Bone marrow (tissue), 2 donors: ENCODE measurements around the gene PNKP.

Source experiments
- DNase-seq, 2 donors: peaks; one replicate each; lab custom pipeline; 2025; lab: John Stamatoyannopoulos, UW

Gene PNKP

DNA sequence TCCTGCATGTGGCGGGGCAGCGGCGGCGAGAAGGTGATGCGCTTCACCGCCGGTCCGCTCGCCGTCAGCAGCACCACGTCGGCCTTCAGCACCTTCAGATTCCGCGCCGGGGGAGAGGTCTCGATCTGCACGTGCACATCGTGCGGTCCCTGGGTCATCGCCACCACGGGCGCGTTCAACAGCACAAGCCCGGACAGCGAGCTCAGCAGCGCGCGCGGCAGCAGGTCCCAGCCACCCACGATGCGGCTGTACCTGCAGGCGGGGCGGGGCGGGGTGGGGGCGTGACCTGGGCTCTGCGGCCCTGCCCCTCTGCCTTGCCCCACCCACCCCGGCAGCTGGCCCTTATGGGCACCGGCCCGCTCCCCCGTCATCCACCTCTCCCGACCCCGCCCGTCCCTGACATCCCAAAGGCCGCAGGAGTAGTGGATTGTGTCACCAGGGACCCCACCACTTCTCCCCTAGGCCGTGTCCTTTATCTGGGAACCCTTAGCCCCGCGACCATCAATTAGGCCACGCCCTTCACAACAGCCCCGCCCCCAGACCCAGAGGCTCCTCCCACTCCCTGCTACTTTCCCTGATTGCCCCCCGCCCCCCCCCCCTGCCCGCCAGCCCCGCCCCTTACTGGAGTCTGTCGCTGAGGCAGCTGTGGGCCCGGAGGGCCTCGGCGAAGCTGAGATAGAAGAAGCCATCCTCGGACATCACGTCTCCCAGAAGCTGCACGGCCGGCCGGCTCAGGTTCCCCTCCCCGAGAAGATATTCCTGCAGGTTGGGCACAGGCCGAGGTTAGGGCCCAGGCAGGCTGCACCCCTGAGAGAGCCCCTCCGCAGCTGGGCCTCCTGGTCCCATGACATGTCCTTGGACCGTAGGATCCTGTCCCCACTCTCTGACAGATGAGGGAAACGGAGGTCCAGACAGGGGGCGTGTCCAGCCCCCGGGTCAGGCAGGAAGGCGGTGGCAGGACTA lies 23.3 kb upstream of the PNKP start:
- DNase-seq: peak in 1 of 2 donors; percentile 51

DNA sequence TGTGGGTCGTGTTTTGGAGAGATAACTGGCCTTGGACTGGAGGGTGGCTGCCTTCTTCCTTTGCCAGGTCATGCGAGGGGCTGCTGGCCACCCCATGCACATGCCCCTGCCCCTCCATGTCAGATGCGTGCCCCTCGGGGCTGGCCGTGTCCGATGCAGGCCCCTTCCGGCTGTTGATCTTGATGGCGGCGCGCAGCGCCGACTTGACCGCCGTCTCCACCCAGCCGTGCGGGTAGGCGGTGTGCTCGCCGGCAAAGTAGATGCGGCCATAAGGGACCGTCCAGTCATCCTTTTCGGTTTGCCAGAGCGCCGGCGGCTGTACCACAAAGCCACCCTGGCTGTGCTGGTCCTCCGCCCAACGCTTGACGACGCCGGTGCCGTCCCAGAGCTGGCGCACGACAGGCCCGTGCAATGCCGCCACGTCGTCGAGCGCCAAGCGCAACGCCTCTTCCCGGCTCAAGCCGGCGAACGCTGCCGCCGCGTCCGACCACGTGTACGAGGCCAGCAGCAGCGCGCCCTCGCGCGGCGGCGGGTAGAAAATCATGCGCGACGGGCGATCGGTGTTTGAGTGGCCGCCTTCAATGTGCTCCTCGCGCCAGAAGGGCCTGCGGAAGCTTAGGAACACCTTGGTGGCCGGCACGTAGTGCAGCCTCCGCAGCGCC lies 22.4 kb upstream of the PNKP start:
- peak in 1 of 2 donors; percentile 51 for DNase-seq

DNA sequence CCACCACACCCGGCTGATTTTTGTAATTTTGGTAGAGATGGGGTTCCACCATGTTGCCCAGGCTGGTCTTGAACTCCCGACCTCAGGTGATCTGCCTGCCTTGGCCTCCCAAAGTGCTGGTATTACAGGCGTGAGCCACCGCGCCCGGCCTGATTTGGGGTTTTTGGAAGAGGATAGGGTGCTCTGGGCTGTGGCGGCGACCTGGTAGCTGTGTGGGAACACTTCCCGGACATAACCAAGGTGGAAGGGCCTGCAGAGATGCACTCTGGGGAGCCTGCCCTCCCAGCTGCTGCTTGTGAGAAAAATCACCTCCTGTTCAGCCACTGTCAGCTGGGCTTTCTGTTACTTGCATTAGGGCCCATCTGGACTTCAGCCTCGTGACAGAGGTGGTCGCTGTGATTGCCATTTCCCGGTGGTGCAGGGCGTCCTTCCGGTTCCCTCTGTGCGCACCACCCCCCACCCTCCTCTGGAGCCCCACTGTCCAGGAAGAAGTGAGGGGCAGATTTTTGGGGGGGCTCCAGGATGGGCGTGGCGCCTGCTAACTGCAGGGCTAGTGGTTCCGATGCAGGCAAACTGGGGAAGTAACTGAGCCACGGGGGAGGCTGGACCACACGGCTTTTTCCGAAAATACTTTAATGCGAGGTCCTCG lies 21.8 kb upstream of the PNKP start:
- DNase-seq: no peak

DNA sequence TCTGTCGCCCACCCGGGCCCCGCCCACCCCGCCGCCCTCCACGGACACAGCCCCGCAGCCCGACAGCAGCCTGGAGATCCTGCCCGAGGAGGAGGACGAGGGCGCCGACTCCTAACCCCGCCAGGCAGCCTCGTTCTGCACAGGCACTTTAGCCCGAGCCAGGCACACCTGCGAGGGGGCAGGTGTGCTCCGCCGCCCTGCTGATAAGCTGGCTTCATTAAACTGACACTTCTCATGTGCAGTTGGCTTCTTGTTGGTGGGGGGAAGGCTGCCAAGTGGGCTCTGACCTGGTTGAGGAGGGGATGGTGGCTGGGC lies 21.1 kb upstream of the PNKP start:
- no peak for DNase-seq

DNA sequence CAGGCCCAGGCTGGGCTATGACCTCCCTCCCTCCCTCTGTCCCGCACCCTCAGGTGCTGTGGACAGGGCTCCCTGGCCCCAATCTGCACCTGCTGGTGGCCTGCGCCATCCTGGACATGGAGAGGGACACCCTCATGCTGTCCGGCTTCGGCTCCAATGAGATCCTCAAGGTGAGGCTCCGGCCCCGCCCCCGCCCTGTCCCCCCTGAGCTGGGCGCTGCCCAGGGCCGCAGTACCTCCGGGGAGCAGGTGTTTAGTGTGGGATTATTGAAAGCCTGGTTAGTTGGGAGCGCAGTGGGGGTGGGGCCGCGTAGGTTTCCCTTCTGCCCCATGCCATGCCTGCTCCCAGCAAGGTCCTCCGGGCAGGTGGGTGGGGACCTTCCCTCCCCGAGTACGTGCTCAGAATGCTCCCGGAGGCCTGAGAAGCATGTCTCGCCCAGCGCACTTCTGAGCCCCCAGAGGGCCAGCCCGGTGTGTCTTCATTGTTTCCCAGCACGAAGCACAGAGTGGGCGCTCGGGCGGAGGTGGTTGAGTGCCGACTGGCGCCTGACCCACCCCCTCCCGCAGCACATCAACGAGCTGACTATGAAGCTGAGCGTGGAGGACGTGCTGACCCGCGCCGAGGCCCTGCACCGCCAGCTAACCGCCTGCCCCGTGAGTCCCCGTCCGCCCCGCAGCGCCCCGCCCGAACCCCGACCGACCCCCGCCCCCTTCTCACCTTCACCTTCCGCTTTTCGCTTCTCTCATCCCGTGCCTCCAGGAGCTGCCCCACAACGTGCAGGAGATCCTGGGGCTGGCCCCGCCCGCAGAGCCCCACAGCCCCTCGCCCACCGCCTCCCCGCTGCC lies 20.5 kb upstream of the PNKP start:
- DNase-seq: no peak

DNA sequence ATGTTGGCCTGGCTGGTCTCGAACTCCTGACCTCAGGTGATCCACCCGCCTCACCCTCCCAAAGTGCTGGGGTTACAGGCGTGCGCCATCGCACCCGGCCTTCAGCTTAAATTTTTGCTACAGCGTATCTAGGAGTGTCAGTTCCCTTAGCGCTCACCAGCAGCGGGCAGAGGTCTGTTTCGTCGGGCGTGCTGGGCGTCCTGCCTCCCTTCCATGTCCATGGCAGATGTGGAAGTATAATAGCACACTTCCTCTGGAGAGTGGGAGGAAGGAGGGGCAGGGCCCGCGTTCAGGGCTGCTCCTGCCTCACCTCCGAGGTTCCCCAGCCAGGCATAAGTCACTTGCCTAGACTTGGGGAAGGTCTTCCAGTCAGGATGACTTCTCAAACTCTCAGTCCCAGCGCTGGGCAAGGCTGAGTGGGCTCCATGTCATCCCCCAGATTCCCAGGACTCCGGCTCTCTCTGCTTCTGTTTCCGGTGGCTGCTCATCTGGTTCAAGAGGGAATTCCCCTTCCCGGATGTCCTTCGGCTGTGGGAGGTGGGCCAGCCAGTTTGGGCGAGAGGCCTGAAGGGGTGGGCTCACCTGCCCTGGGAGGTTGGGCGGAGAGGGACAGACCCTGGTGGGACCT lies 19.8 kb upstream of the PNKP start:
- no peak for DNase-seq

DNA sequence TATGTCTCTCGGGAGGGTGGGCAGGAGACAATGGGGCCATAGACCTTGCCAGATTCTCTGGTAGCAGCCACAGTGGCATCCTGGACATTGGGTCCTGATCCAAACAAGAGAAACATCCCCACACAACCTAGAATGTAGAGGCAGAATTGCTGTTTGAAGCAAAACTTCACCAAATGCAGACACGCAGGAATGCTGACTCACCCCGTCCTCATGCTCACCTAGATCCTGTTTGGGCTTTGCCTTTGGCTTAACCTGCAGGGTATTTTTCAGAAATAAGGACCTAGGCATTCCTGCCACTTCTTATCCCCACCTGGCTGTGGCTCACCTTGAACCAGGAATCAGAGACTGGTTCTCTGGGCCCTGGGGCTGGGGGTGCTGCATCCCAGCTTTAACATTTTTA lies 17.4 kb upstream of the PNKP start:
- no peak for DNase-seq

DNA sequence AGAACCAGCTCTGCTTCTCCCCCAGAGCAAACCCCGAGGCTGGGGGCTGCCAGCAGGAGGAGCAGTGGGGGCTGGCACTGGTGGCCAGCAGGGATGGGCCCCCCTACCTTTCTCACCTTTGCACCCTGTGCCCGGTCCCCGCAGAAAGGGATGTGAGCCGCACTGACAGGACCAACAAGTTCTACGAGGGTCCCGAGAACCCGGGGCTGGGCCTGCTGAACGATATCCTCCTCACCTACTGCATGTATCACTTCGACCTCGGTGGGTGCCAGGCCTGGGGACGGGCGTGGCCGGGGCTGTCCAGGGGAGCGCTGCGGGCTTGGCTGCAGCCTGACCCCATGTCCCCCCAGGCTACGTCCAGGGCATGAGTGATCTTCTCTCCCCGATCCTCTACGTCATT lies 16.7 kb upstream of the PNKP start:
- no peak for DNase-seq

DNA sequence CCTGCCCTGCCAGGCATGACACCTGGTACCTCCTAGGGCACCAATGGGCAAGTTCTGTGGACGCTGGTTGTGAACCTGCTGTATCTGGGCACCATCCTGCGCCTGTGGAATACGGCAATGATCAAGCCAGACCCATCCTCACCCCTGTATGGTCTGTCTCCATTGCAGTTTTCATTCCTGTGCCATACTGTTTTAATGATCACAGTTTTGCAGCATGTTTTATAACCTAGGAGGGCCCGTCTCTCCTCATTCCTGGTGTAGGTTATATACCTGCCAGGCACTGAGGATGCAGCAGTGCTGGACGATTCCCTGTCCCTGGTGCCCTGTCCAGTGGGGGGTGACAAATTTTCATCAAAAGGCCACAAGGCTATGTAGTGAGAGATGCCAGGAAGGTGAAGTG lies 15.7 kb upstream of the PNKP start:
- DNase-seq: no peak

DNA sequence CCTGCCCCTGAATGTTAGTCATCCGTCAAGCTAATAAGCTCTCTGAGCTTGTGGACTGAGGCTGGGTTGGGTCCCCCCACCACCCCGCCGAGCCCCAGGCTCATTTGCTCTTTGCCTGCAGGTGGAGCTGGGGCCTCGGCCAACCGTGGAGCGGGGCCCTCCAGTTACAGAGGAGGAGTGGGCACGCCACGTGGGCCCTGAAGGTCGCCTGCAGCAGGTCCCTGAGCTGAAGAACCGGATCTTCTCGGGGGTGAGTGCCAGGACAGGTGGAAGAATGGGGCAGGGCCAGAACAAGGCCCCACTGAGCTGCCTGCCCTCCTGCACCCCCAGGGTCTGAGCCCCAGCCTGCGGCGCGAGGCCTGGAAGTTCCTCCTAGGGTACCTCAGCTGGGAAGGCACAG lies 15.3 kb upstream of the PNKP start:
- DNase-seq: no peak

DNA sequence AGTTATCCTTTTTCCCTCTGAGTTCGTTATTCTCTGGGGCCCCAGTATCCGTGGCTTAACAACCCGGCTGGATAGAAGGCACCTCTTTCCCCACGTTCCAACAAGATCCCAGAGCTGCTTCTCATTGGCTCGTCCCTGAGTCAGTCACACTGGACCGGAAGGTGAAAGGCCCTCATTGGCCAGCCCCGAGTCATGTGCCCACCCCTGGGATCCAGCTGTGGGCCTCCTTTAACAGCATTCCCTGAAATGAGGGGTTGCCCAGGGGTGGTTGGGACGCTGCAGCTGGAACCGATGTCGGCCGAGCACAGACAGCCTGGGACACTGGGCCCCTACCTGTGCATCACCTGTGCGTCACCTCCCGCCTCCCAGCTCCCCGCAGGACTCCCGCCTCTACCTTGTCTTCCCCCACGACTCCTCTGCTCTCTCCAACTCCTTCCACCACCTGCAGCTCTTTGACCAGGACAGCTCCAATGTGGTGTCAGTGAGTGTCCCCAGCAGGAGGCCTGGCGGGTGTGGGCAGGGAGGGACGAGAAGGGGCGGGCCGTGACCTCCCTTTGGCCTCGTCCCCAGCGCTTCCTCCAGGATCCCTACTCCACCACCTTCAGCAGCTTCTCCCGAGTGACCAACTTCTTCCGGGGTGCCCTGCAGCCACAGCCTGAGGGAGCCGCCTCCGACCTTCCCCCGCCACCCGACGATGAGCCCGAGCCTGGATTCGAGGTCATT lies 14.5 kb upstream of the PNKP start:
- no peak for DNase-seq

DNA sequence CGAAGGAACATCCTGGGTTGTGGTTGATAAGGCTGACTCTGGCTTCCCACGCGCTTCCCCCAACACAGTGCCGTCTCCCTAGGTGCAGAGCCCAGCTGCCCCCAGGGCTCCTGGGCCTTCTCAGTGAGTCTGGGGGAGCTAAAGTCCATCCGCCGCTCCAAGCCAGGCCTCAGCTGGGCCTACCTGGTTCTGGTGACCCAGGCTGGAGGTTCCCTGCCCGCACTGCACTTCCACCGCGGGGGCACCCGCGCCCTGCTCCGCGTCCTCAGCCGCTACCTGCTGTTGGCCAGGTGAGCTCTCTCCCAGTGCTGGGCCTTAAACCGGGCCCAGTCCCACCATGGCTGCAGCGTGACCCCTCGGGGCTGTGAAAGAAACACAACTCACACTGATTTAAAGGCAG lies 13.8 kb upstream of the PNKP start:
- DNase-seq: no peak

DNA sequence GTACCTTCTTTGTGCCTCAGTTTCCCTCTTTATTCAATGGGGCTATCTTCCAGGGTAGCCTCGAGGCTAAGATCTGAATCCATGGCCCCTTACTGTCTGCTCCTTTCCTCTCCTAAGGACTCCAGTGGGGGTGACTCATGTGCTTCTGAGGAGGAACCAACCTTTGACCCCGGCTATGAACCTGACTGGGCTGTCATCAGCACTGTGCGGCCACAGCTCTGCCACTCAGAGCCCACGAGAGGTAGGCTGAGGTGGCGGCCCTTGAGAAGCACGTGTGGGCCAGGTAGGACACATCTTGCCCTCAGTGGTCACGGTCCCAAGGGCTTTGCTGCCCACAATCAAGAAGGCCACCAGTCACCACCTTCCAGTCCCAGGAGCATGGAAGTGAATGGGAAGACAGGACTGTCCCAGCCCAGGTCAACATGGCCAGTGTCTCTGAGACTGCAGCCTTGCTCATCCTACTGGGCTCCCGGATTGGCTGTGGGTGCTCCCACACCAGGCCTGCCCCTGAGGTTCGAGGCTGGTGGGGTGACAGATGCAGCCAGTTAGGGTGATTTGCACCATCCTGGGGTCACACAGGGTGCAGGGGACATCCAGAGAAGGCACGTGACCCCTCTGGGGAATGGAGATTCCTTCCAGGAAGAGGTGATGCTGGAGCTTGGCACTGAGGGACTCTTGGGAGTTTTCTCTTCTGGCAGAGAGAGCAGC lies 12.9 kb upstream of the PNKP start:
- no peak for DNase-seq

DNA sequence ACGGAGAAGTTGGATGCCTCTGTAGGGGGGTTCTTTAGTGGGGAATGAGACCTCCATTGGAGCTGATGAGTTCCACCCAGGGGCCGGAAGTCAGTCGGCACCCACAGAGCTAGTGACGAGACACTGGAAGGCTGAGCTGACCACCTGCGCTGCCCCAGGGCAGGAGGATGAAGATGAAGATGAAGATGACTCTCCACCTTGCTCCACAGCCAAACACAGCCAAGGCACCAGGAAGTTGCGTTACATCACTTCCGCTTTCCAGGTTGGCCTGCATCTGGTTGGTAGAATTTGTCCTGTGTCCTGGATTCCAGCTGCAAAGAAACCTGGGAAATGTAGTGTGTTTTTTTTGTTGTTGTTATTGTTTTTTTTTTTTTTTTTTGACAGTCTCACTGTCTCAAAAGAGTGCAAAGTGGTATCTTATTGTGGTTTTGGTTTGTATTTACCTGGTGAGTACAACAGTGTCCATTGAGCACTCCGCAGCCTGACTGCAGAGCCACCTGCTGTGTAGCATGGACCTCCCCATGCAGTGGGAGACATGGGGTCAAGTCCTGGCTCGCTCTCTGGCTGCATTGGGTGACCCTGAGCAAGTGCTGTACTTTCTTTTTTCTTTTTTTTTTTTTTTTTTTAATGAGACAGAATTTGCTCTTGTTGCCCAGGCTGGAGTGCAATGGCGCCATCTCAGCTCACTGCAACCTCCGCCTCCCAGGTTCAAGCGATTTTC lies 12.0 kb upstream of the PNKP start:
- no peak for DNase-seq

DNA sequence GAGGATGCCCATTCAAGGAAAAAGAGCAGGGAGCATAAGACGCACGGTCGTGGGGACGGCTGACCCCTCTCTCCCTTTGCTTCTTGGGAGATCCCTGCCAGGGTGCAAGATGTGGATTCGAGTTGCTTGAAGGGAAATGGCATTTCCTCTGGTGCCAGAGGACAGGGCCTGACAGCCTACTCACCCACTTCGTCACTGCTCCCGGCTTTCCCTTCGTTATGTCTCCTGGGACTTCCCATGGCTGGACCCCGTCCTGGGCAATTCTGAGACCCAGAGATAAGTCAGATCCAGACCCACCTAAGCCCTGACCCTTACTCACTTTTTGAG lies 11.3 kb upstream of the PNKP start:
- no peak for DNase-seq

DNA sequence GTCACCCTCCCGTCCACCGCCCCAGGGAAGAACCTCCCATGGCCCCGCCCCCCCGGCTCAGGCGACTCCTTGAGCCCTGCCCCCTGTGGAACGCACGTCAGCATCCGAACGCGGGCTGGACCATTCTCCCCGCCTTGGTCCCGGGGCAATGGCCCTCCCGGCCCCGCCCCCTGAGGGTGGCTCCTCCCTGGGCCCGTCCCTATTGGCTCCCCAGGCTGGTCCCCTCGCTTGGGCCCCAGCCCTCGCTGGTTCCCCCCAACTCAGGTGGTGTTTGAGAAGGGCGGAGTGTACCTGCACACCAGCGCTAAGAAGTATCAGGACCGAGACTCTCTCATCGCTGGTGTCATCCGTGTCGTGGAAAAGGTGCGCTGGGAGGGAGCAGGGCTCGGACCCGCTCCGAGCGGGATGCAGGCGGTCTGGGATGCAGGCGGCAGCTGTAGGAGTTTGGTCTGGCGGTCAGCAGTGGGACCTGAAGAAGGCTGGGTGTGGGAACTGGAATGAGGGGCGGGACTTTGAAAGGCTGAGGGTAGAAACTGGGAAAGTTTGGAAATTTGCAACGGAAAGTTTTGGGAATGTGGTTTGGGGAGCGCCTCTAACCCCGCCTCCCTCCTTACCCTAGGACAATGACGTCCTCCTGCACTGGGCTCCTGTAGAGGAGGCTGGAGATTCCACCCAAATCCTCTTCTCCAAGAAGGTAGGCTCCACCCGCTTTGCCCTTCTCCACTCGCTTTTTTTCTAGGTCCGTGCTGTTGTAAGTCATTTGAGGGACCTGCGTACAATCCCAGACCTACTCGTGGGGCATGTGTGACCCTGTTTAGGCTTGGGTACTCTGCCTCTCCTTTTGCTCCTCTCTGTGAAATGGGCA lies 10.7 kb upstream of the PNKP start:
- peak in 1 of 2 donors; percentile 97 for DNase-seq

DNA sequence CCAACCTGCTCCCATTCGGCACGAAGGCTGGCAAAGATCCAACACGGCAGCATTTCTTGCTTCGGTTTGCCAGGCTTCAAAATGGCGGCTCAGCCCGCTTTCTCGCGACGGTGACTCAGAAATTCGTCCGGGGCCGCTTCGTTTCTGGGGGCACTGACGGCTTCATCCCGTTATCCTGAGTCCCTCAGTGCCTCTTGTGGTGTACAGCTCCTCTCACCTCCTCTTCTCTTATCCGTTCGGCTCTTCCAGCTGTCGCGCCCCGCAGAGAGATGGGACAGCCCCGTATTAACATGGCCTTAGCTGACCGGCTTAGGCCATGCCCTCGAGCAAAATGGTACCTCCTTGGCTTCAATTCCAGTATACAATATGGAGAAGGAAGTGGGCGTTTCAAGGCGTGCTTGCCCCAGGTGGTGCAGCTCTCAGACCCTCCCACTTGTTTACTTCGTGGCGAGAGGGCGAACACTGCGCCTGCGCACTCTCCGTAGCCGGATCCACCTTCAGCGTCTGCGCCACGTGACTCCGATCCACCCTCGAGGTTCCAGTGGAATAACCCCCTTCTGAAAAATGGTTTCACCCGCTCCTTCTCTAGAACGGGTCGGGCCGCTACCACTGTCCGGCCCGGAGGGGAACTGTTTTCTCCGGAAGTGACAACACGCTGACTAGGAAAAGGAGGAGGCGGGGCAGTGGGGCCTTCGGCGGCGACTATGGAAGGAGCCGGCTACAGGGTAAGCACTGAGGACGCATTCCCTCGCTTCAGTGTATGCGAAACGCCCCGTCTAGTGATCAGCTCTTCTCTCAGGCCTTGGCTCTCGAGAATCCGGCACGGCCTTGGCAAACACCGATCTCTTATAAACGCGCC lies 9.9 kb upstream of the PNKP start, which contains the start of the genes AKT1S1 and TBC1D17:
TSS of gene AKT1S1 (minus strand) at position 336 of the 859 bp plus-strand sequence. CDS start 4,060 bp downstream, outside the sequence.
TSS of gene TBC1D17 (plus strand) at position 683 of the 859 bp plus-strand sequence. CDS start at position 705, 22 bp downstream.
- DNase-seq: peak; percentile 98 to 100
